Suprapubic skin (tissue), 4 donors: ENCODE results near the gene AVPR1B.

Experiments
- CTCF ChIP-seq, 2 donors: fragments of 200-600 bp in 1 of 2; fragments of 450-650 bp in 1 of 2; sonication (generic) in 1 of 2; IDR thresholded peaks; one replicate each; pipeline ENCODE4 v1.5.1; 2016 to 2019; ENCODE audit warnings: antibody characterized with exemption in 2 of 2, mild to moderate bottlenecking in 1 of 2, moderate library complexity in 1 of 2
- EP300 ChIP-seq: sonication (generic); formaldehyde crosslinking; IDR thresholded peaks from one replicate; pipeline ENCODE4 v1.6.1; 2017; ENCODE audit warnings: antibody characterized with exemption
- POLR2AphosphoS5 ChIP-seq, 3 donors: sonication (generic); formaldehyde crosslinking; IDR thresholded peaks; one replicate each; pipeline ENCODE4 v1.6.1; 2017; ENCODE audit warnings: antibody characterized with exemption in 3 of 3

GRCh38 chr1:206100226-206100815 is 16.9 kb downstream of the AVPR1B start:
- TF ChIP-seq POLR2AphosphoS5 (IDR thresholded peaks at IDR 0.05) (no peak), CTCF (IDR thresholded peaks at IDR 0.05) (no peak), EP300 (no peak)
